GM19455 (cell line): ENCODE data around the gene ATRNL1.
A peak's percentile ranks its signal among the peaks of the same experiment; 100 is the strongest.

Experiments
- ATAC-seq: cut with Tn5 transposase; IDR thresholded peaks from one replicate; pipeline ENCODE4 v1.9.1; 2021; ENCODE audit not compliant: unreplicated experiment

Gene ATRNL1

GRCh38 chr10:115830265-115830970, 737.3 kb downstream of the ATRNL1 start:
- no peak for ATAC-seq

DNA sequence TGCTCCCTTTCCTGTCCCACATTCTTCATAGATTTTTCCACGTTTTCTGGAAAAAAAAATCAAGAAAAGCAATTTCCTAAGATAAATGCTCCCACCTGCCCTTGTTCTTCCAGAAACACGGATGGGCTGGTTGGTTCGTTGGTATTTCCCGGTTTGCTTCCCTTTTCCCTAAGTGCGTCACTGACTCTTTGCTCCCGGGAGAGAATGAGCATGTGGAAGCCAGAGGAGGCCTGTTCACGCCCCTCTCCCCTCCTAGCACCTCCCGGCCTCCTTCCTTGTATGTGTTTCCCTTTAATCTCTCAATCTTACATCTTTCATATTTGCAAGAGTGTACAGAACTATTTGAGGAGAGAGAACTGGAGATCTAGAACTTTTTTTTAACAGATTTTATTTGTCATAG, 737.9 kb downstream of the ATRNL1 start:
- no peak for ATAC-seq

GRCh38 chr10:115833119-115833518, 740.0 kb downstream of the ATRNL1 start:
- ATAC-seq, result no peak

GRCh38 chr10:115844591-115844990, 751.4 kb downstream of the ATRNL1 start:
- ATAC-seq, result no peak

- ATAC-seq, result no peak
These were observed 752.8 kb downstream of the ATRNL1 start for GRCh38 chr10:115845921-115846320.

- ATAC-seq, result no peak
These were observed 753.4 kb downstream of the ATRNL1 start for GRCh38 chr10:115846528-115846927.

GRCh38 chr10:115849197-115849596, 756.0 kb downstream of the ATRNL1 start:
- no peak for ATAC-seq

GRCh38 chr10:115850666-115851065, 757.5 kb downstream of the ATRNL1 start:
- ATAC-seq, result no peak

- no peak for ATAC-seq
These were observed 758.5 kb downstream of the ATRNL1 start for GRCh38 chr10:115851695-115852094.

DNA sequence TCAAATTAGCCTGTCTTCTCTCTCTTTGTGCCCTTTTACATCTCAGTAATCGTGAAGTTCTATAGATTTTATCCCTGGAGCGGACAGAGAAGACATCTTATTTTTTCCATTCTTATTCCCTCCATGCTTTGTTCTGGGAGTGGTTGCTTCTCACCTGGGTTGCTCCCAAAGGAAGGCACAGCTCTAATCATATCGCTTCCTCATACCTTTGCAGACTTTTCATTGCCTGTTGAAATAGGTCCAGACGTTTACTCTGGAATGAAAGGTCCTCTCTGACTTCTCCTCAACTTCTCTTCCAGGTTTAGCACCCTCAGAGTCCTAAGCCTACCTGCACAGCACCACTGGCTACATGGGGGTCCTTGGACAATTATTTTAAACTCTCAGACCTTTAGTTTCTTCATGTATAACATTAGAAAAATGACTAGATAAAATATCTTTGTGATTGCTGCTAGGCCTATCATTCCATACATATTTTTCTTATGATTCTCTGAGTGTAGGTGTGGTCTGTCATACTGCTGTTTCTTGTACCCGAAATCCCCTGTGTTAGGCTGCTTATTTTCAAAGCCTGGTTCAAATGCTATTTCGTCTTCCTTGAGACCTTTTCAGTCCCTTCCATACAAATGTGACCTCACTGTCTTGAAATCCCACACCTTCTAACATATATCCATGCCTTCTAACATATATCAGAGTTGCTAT, 761.7 kb downstream of the ATRNL1 start:
- ATAC-seq, result no peak

DNA sequence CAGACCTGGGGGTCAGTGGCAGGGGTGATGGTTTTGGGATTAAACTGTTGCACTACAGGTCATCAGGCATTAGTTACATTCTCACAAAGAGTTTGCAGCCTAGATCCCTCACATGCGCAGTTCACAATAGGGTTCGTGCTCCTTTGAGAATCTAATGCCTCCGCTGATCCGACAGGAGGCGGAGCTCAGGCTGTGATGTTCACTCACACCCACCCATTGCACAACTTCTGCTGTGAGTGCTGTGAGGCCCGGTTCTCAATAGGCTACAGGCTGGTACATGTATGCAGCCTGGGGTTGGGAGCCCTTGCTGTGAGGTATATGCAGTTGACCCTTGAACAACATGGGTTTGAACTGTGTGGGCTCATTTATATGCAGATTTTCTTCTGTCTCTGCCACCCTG, 763.4 kb downstream of the ATRNL1 start:
- ATAC-seq, result no peak

DNA sequence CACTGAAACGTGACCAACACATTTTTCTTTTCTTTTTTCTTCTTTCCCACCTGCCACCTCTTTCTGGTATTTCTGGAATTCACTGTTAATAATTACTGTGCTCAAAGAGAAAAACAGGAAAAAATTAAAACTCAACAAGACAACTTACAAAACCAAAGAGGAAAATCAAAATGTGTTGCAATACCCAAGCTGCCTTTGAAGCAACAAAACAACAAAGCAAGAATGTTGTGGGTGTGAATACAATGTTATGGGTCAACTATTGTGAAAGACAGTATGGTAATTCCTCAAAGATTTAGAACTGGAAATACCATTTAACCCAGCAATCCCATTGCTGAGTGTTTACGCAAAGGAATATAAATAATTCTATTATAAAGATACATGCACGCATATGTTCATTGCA, 764.7 kb downstream of the ATRNL1 start:
- no peak for ATAC-seq

GRCh38 chr10:115860182-115861107, 767.3 kb downstream of the ATRNL1 start:
- no peak for ATAC-seq

DNA sequence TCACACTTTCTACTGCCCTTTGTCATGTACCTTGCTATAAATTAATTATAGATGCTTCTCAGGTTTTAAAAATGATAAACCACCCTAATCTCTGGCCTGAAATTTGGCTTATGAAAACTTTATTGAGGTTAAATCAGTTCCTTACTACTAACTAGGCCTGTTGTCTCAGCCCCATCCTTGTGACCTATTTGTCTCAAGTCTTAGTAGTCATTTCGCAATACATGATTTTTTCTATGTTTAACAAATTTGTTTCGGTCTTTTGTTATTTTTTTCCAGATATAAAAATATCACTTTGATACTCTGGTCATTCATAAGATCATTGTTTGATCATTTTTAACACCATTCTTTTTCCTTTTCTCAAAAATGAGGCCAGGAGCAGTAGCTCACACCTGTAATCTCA, 768.3 kb downstream of the ATRNL1 start:
- no peak for ATAC-seq

DNA sequence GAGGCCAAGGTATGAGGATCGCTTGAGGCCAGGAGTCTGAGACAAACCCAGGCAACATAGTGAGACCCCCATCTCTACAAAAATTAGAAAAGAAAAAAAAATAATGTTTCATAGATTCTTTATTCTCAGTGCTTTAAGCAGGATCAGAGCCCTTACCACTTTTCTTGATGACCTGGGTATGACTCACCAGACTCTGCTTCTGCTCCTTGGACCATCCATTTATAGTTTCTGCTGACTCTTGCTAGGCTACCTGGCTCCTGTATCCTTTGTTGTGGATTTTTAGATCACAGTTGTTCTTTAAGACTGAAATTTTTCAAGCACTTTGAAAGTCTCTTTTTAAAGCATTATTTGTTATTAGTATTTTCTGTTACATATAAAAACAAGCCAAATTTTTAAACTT, 768.7 kb downstream of the ATRNL1 start:
- no peak for ATAC-seq

DNA sequence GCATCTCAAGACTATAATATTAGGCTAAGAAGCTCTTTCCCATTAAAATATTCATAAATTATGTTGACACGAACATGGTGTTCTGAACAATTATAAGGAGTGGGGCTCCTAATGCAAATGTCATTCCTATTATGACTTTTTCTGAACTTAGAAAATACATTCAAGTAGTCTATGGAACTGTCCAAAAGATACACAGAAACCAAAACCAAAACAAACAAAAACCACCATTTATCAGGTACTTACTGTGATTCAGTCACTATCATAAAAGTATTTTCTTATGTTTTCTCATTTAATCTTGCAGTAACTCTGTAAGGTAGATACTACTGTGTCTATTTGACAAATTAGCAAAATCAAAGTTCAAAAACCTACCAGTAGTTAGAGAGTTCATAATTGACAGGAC, 773.0 kb downstream of the ATRNL1 start:
- ATAC-seq, result no peak

DNA sequence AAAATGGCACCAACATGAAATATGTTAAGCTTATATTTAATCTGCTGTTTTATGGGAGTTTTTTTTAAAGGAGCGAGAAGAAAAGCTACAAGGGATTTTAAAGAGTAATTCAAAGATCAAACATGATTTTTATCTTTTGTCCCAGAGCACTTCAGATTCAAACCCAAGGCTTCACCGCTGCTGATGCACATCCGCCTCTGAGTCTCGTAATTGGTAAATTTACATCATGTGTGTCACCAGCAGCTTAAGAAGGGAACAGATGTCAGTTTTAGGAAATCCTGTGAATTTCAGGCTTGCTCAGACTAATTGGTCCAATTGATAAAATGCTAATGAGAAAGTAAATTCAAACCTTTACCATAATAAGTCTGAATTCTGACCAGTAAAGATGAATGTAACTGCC, 773.5 kb downstream of the ATRNL1 start:
- no peak for ATAC-seq

GRCh38 chr10:115867305-115867704, 774.1 kb downstream of the ATRNL1 start:
- no peak for ATAC-seq

DNA sequence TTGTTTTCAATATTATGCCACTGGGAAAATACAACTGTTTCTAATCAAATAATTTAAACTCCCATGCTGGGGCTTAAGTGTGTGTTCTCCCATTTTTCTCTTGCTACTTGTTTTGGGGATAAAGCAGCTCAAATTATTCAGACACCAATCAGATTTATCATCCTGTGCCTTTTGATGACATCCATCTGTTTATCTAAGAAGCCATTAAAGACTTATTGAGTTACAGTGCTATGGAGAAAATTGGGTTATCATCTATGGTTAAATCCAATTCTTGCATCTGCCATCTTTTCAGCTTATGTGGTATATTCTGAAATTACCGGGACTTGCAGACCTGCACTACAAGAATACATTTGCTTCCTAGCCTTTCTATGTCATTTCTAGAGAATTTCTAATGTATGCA, 778.7 kb downstream of the ATRNL1 start:
- ATAC-seq, result no peak

DNA sequence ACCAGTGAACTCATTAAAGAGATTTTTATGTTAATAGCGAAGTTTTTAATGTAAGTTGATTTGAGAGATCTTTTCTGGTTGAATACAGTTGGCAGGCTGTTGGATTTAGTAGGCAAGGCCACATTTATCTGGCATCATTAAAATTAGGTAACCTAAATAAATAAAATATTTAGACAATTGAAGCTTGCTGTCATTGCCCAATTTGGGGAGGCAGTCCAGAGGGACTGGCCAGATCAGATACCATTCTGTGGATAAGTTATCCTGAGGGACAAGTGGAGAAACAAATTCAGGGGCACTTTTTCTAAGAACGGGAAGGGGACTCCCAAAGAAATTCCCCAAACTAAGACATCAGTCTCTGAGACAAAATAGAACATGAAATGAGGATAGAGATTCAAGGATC, 782.0 kb downstream of the ATRNL1 start:
- ATAC-seq, result no peak

GRCh38 chr10:115879372-115880089, 786.4 kb downstream of the ATRNL1 start:
- peak; percentile 72 for ATAC-seq
